ENCODE results near the gene TNS3.

Gene TNS3

DNA sequence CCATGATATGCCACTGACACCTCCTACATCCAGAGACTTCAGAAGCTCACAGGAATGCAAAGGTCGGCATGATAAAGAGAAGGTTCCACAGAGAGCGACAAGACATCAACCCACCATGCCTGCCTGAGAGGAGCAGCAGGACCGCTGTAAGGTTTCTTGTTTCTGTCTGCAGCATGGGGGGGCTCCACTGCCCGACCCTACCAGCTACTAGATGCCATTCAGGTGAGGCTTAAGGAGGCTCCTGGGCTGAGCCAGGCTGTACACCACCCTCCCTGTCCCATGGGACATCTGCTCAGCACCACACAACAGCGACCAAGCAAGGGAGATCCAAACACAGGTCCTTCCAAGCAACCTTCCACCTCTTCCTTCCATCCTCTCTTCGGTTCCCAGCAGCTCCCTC lies 234.6 kb downstream of the TNS3 start:
- no peak for DNase-seq (ENCODE audit: low read depth)

DNA sequence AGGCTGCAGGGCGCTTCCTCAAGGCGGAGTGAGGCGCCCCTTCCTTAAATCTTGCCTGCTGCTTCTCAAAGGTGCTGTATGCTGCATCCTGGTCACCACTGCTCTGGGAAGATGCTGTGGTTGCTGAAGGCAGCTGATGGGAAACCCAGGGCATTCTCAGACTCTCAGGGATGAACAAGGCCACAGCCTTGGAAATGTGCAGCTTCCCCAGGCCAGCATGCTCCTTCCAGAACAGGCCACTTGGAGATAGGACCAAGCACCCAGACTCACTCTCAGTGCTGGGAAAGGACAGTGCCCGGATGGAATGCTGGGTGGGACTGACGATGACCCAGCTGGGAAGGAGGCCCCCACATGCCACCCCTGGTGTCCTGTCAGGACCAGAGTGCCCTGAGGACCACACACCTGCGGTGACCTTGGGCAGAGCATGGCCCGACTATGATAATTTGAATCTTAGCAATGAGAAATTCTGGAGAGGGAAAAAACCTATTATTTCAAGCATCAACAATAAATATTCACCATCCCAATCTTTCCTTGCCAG lies 235.5 kb downstream of the TNS3 start:
- DNase-seq (ENCODE audit: low read depth): no peak

GRCh38 chr7:47345857-47346298 lies 236.0 kb downstream of the TNS3 start:
- DNase-seq (ENCODE audit: low read depth): no peak

DNA sequence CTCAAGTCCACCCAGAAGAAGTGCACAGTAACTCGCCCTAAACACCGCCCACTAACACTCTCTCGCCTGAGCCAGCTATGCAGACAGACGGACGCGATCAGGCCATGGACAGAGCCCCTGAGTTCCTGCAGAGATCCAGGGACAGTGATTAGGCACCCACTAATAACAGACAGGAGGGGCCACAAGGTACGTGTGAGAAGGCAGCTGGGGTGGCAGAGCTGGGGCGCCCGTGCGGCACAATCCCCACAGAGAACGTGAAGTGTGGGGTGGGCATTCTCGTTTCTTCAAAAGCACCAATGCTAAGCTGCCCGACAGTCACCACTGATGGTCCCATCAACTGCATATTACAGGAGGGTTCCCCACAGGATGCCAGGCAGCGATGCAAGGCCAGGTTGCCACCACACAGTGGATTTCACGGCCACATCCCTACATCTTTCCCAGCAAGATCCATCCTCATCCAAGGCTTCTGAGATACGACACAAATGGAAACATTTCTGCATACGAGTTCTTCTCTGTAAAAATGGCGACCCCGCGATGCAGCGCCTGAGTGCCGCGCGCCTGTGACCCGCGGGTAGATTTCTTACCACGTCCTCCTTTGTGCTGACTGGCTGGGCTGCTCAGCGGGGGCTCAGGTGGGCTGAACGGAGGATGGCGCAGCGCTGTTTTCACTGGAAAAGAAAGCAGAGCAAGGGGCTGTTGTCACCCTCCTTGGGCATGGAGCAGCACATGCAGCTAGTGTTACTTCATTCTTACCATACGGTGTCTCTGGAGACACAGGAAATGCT lies 237.5 kb downstream of the TNS3 start:
- no peak for DNase-seq (ENCODE audit: low read depth)

DNA sequence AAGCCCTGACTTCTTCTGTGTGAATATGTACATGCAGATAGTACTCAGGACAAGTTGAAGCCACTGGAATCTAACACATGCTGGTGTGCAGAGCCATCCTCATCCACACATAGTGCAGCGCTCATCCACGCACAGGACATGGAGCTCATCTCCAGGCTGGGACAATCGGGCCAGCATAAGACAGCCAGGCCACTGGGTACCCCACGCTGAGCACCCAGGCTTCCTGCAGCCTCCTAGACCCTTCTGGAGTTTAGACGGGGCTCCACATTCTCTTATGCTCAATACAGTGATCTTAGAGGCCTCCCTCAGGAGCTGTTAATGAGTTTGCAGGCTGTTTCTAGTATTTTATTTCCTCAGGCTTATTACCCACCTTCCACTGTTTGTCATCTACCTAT lies 238.9 kb downstream of the TNS3 start:
- DNase-seq (ENCODE audit: low read depth): no peak

GRCh38 chr7:47342296-47343060 lies 239.4 kb downstream of the TNS3 start:
- DNase-seq (ENCODE audit: low read depth): no peak

DNA sequence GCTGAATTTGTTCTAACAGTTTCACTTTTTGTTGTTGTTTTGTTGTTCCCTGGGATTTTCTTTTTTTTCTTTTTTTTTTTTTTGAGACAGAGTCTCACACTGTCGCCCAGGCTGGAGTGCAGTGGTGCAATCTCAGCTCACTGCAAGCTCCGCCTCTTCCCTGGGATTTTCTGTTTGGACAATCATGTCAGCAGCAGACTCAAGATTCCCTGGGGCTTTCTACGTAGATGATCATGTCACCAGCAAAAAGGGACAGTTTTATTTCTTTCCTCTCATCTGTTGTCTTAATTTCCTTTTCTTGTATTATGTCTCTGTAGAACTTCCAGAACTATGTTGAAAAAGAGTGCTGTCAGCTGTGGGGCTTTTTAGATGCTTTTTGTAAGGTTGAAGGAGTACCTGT lies 241.4 kb downstream of the TNS3 start:
- DNase-seq (ENCODE audit: low read depth): no peak

- DNase-seq (ENCODE audit: low read depth): no peak
These were observed 243.9 kb downstream of the TNS3 start for GRCh38 chr7:47338026-47338425.

DNA sequence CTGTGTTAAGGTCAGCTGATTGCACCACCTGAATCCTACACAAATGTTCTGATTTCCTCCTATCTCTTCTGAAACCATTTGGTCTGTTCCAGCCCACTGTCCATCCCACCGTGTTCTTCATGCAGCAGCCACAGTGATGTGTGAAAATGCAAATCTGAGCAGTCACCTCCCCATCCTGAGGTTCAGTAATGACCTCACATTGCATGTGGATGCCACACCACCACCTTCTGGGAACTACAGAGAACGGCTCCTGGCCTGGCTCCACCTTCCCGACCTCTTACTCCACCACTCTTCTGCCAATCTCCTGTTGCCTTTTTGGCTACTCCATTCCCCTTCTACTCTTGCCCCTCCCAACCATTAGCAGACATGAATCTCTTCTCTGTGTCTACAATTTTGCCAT lies 244.4 kb downstream of the TNS3 start:
- DNase-seq (ENCODE audit: low read depth): no peak

- DNase-seq (ENCODE audit: low read depth): no peak
These were observed 245.2 kb downstream of the TNS3 start for GRCh38 chr7:47336472-47337425.

- no peak for DNase-seq (ENCODE audit: low read depth)
These were observed 246.1 kb downstream of the TNS3 start for GRCh38 chr7:47335557-47336471.

DNA sequence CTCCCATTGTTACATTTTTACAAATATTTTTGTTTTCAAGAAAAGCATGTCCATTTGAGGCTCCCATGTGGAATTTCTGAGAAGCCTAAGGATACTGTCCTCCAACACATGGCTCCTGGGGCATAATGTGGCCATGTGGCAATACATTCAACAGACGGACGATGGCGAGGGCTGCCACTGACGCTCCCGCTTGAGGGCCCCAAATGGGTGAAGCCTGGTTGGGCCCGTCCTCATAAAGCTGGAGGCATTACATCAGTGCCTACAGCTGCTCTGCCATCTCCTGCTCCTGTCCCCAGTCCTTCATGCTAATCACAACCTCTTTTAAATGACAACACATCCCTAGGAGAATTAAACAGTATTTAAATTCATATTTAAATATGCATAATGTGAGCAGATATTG lies 246.8 kb downstream of the TNS3 start:
- DNase-seq (ENCODE audit: low read depth): no peak

DNA sequence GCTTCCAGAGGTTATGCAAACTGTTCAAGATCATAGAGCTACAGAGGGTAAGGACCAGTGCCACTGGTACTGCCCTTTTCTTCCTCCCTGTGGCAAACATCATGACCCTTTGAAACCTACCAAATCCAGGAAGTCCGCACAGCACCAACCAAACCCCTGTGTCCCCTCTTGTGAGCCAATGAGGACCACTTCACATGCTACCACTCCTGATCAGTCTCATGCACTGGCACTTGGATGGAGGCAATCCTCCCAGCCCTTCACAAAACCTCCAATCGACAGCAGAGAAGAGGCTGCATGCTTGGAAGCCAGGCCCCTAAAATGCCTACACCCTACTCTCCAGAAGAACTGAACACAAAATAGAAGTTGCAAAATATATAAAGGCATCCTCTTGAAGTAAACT lies 248.0 kb downstream of the TNS3 start:
- DNase-seq (ENCODE audit: low read depth): no peak

- DNase-seq (ENCODE audit: low read depth): no peak
These were observed 248.4 kb downstream of the TNS3 start for GRCh38 chr7:47333554-47333887.

DNA sequence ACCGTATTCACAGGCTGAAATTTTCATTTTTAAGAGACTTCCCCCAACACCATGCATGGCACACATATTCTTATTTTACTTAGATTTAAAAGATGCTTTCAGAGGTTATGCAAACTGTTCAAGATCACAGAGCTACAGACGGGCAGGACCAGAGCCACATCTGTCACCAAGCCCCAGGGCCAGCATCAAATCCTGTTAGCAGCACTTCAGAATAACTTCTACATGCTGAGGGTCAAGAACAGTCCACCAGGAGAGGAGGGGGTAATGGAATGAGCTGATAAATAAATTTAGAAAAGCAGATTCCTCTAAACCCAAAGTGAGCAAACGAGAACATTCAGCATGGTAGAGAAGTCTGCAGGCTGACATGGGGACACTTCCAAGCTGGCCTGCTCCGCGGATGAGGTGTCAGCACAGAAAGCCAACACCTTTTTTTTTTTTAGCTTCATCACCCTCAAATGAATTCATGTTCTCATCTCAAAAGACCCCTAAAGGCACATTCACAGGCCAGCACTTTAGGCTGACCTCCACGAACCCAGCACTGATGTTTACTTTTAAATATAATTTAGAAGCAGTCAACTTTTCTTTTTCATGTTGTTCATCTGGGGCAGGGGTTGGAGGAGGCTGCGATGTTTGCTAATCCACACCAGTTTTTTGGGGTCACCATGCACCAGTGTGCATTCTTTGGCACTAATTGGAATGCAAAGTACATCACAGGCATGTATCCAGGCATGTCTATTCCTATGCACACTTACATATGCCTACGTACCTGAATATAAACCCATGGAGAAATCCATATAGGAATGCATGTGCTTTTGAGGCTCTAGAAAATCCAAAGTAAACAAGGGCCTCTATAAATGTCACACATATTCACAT lies 249.0 kb downstream of the TNS3 start:
- DNase-seq (ENCODE audit: low read depth): no peak

- DNase-seq (ENCODE audit: low read depth): no peak
These were observed 249.7 kb downstream of the TNS3 start for GRCh38 chr7:47332213-47332612.

DNA sequence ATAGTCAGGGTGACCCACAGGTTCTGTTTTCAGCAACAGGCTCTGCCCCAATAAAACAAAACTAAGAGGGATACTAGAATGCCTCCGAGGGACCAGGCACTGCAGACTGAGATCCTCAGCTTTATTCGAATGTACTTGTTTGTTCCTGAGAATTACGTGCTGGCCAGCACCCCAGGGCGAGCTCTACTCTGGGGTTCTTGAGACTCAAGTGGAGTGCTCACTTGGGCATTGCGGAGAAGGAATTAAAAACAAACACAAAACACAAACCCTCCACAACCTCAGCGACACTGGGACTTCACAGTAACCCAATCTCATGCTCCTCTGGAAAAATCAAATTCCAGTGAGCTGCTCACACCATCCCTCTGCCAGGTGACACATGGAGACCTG lies 250.7 kb downstream of the TNS3 start:
- no peak for DNase-seq (ENCODE audit: low read depth)

DNA sequence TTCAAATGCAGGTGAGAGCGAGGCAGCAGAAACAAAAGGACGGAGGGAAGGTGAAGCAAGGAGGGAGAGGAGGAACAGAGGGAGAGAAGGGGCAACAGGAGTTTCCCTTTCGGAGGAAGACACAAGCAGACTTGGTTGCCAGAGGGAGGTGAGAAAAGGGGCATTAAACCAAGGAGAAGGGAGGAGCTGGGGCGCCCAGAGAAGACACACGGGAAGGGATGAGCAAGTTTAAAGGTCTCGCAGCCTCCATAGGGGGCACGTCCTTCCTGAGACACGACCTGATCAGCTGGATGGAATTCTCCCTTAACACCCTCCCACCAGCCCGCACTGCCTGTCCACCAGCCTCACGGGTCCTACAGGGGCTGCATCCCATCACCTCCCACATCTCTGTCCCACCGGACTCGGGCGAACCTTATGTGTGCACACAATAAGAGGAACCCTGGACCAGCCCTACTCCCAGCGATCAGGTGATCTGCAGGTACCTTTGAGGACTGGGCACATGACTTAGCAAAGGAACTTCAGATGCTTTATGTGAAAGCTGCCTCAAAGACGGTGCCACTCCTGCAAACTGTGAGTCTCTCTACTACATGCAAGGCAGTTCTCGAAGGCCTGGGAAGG lies 251.2 kb downstream of the TNS3 start:
- DNase-seq (ENCODE audit: low read depth): no peak

DNA sequence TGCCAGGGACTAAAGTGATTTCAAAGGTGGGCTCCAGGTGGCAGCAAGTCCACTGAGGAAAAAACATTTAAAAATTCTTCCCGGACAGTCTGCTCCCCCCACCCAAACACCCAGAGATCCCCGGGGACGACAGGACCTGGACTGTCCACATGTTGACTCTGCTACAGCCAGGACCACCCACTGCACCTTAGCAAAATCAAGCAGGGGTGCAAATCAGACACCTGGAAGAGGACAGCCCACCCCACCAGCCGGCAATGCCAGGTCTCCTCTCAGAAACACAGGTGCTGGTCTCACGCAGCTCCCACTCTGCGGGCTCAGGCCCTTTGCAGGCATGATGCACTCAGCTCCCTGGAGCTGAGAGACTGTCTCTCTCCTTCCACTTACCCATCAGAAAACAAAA lies 251.9 kb downstream of the TNS3 start:
- DNase-seq (ENCODE audit: low read depth): no peak

All from stimulated activated CD4-positive, alpha-beta T cell treated with anti-CD3 and anti-CD28 coated beads, Interleukin-2, amount 100 ng/mL, for 4 hours (primary cell).